ENCODE measurements around the gene ZMYND10.

Gene ZMYND10

DNA sequence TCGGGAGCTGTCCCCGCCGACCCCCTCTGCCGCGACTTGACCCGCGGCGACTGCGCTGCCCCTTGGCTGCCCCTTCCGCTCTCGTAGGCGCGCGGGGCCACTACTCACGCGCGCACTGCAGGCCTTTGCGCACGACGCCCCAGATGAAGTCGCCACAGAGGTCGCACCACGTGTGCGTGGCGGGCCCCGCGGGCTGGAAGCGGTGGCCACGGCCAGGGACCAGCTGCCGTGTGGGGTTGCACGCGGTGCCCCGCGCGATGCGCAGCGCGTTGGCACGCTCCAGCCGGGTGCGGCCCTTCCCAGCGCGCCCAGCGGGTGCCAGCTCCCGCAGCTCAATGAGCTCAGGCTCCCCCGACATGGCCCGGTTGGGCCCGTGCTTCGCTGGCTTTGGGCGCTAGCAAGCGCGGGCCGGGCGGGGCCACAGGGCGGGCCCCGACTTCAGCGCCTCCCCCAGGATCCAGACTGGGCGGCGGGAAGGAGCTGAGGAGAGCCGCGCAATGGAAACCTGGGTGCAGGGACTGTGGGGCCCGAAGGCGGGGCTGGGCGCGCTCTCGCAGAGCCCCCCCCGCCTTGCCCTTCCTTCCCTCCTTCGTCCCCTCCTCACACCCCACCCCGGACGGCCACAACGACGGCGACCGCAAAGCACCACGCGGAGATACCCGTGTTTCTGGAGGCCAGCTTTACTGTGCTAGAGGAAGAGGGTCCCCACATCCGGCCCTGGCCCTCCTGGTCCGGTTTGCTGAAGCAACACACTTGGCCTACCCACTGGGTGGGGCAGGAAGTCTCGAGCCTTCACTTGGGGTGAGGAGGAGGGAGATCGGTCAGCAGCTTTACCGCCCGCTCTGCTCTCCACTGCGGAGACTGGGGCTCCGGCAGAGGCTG lies 4.8 kb downstream of the ZMYND10 start, which contains the start of gene RASSF1:
Gene RASSF1, minus strand, starts transcription at position 389 of the 882 bp plus-strand sequence. Its CDS starts 31 bp downstream, at position 358.
- Histone ChIP-seq H4K20me1 (ENCODE audit: control insufficient read depth, insufficient read depth, low read depth, low read length) (0 out of 2 replicates have a peak, but pooled peaks cover 10% of the 10 kb centered on the region), H3K27ac (ENCODE audit: low read depth, low read length) (peak within 1 kb of the TSS; percentile 90), H3K9me2 (replicated peaks; ENCODE audit: control insufficient read depth, low read length) (no peaks in the 10 kb centered on the region), H3F3A (ENCODE audit: control insufficient read depth, insufficient read depth) (peaks cover 14% of the 10 kb centered on the region), H3K27me3 (ENCODE audit: control insufficient read depth, low read length) (no peaks in the 10 kb centered on the region), H3K4me3 (ENCODE audit: low read length) (peak within 1 kb of the TSS; percentile 83), H3K36me3 (ENCODE audit: control insufficient read depth, low read length) (peaks cover 32% of the 10 kb centered on the region), H3K4me1 (ENCODE audit: control insufficient read depth, low read length) (peaks cover 53% of the 10 kb centered on the region), H3K9me3 (ENCODE audit: control insufficient read depth, insufficient read depth, low read length) (no peaks in the 10 kb centered on the region), H3K4me2 (ENCODE audit: low read length) (peak within 1 kb of the TSS; percentile 98), H3K79me2 (ENCODE audit: control insufficient read depth, low read length) (peaks cover 47% of the 10 kb centered on the region)
- TF ChIP-seq, protein P1, sequence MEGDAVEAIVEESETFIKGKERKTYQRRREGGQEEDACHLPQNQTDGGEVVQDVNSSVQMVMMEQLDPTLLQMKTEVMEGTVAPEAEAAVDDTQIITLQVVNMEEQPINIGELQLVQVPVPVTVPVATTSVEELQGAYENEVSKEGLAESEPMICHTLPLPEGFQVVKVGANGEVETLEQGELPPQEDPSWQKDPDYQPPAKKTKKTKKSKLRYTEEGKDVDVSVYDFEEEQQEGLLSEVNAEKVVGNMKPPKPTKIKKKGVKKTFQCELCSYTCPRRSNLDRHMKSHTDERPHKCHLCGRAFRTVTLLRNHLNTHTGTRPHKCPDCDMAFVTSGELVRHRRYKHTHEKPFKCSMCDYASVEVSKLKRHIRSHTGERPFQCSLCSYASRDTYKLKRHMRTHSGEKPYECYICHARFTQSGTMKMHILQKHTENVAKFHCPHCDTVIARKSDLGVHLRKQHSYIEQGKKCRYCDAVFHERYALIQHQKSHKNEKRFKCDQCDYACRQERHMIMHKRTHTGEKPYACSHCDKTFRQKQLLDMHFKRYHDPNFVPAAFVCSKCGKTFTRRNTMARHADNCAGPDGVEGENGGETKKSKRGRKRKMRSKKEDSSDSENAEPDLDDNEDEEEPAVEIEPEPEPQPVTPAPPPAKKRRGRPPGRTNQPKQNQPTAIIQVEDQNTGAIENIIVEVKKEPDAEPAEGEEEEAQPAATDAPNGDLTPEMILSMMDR (IDR thresholded peaks at IDR 0.05; ENCODE audit: low read depth, low read length, poor library complexity, severe bottlenecking): no peak
- no peak for TF ChIP-seq EZH2phosphoT487 (IDR thresholded peaks at IDR 0.05; ENCODE audit: borderline replicate concordance, low read length)

DNA sequence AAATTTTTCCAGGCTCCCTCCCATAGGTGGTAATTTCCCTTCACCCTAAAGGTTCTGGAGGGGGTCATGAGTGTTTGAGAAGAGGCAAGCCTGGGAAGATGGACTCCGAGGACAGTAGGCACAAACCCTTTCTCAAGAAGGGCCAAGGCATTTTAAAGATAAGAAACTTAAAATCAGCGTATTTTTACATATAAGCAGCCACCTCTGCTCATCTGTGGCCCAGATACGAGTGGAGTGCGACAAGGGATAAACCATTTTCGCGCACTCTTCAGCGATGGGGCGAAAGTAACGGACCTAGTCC lies 5.4 kb downstream of the ZMYND10 start:
- Histone ChIP-seq H3K4me2 (ENCODE audit: low read length) (peak overlapping the region; percentile 98), H3K27me3 (ENCODE audit: control insufficient read depth, low read length) (no peaks in the 10 kb centered on the region), H3K9me2 (replicated peaks; ENCODE audit: control insufficient read depth, low read length) (no peaks in the 10 kb centered on the region), H4K20me1 (ENCODE audit: control insufficient read depth, insufficient read depth, low read depth, low read length) (0 out of 2 replicates have a peak, but pooled peaks cover 10% of the 10 kb centered on the region), H3K9me3 (ENCODE audit: control insufficient read depth, insufficient read depth, low read length) (no peaks in the 10 kb centered on the region), H3K4me1 (ENCODE audit: control insufficient read depth, low read length) (peaks cover 54% of the 10 kb centered on the region), H3K4me3 (ENCODE audit: low read length) (peak overlapping the region; percentile 83), H3K36me3 (ENCODE audit: control insufficient read depth, low read length) (peaks cover 38% of the 10 kb centered on the region), H3K27ac (ENCODE audit: low read depth, low read length) (peak overlapping the region; percentile 90), H3K79me2 (ENCODE audit: control insufficient read depth, low read length) (peaks cover 53% of the 10 kb centered on the region), H3F3A (ENCODE audit: control insufficient read depth, insufficient read depth) (peaks cover 14% of the 10 kb centered on the region)
- TF ChIP-seq, protein P1 (IDR thresholded peaks at IDR 0.05; ENCODE audit: low read depth, low read length, poor library complexity, severe bottlenecking): no peak
- TF ChIP-seq EZH2phosphoT487 (IDR thresholded peaks at IDR 0.05; ENCODE audit: borderline replicate concordance, low read length): no peak

DNA sequence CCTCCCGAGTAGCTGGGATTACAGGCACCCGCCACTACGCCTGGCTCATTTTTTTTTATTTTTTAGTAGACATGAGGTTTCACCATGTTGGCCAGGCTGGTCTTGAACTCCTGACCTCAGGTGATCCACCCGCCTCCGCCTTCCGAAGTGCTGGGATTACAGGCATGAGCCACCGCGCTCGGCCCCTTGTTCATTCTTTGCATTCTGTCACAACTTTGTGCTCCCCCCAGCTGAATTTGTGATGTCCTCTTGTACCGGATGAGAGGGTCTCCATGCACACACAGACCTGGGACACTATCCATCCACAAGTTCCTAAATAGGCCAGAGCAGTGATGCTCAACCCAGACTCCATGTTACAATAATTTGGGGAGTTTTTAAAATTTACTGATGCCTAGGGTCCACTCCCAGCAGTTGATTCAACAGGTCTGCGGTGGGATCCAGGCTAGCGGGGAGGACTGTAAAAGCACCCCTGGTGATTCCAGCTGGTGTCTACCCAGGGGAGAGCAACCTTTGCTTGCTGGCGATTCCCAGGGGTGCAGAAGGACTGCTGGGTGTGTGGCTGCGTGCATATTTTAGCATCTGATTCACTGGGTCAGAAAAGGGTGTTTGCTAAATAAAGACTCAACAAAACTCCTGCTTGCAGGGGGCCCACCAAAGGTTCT lies 5.9 kb downstream of the ZMYND10 start:
- peaks cover 58% of the 10 kb centered on the region for H3K4me1 ChIP-seq (ENCODE audit: control insufficient read depth, low read length)
- peaks cover 42% of the 10 kb centered on the region for H3K36me3 ChIP-seq (ENCODE audit: control insufficient read depth, low read length)
- no peaks in the 10 kb centered on the region for H3K9me3 ChIP-seq (ENCODE audit: control insufficient read depth, insufficient read depth, low read length)
- peak overlapping the region; percentile 83 for H3K4me3 ChIP-seq (ENCODE audit: low read length)
- no peaks in the 10 kb centered on the region for H3K9me2 ChIP-seq (replicated peaks; ENCODE audit: control insufficient read depth, low read length)
- H4K20me1 ChIP-seq (ENCODE audit: control insufficient read depth, insufficient read depth, low read depth, low read length): 0 out of 2 replicates have a peak, but pooled peaks cover 10% of the 10 kb centered on the region
- H3K79me2 ChIP-seq (ENCODE audit: control insufficient read depth, low read length): peaks cover 58% of the 10 kb centered on the region
- H3K4me2 ChIP-seq (ENCODE audit: low read length): peak overlapping the region; percentile 98
- TF ChIP-seq, protein P1 (IDR thresholded peaks at IDR 0.05; ENCODE audit: low read depth, low read length, poor library complexity, severe bottlenecking): no peak
- no peak for TF ChIP-seq EZH2phosphoT487 (IDR thresholded peaks at IDR 0.05; ENCODE audit: borderline replicate concordance, low read length)
- H3K27me3 ChIP-seq (ENCODE audit: control insufficient read depth, low read length): no peaks in the 10 kb centered on the region
- peak overlapping the region; percentile 90 for H3K27ac ChIP-seq (ENCODE audit: low read depth, low read length)
- H3F3A ChIP-seq (ENCODE audit: control insufficient read depth, insufficient read depth): peaks cover 14% of the 10 kb centered on the region
